Trophoblast cell (in vitro differentiated cells and primary cell): ENCODE measurements around the gene ACCS.

ENCODE experiments used
- DNase-seq, 2 donors: peaks; one replicate each; pipeline ENCODE4 v3.0.0-alpha.2; 2016
- H2AFZ ChIP-seq: 2 replicates; pipeline ENCODE4 v1.6.1; 2013; ENCODE audit warnings: low read length, moderate library complexity, mild to moderate bottlenecking; ENCODE audit not compliant: insufficient read depth, poor library complexity
- H2AK5ac ChIP-seq: 2 replicates; pipeline ENCODE4 v1.6.1; 2013; ENCODE audit warnings: mild to moderate bottlenecking, low read length
- H2BK120ac ChIP-seq: 2 replicates; pipeline ENCODE4 v1.6.1; 2013; ENCODE audit warnings: low read length, mild to moderate bottlenecking, moderate library complexity; ENCODE audit not compliant: insufficient read depth, poor library complexity
- H2BK12ac ChIP-seq: 2 replicates; pipeline ENCODE4 v1.6.1; 2013; ENCODE audit warnings: mild to moderate bottlenecking, low read length, moderate library complexity
- H2BK5ac ChIP-seq: 2 replicates; pipeline ENCODE4 v1.6.1; 2013; ENCODE audit warnings: low read length, low read depth, moderate library complexity, mild to moderate bottlenecking; ENCODE audit not compliant: poor library complexity
- H3K14ac ChIP-seq: 2 replicates; pipeline ENCODE4 v1.6.1; 2013; ENCODE audit warnings: mild to moderate bottlenecking, low read length
- H3K18ac ChIP-seq: 2 replicates; pipeline ENCODE4 v1.6.1; 2013; ENCODE audit warnings: mild to moderate bottlenecking, low read length
- H3K23ac ChIP-seq: 2 replicates; pipeline ENCODE4 v1.6.1; 2013; ENCODE audit warnings: low read length
- H3K27ac ChIP-seq: 2 replicates; pipeline ENCODE4 v1.5.1; 2013; ENCODE audit warnings: low read depth, mild to moderate bottlenecking, inconsistent platforms, low read length, moderate library complexity
- H3K27me3 ChIP-seq: 2 replicates; pipeline ENCODE4 v1.6.1; 2013; ENCODE audit warnings: inconsistent platforms, mild to moderate bottlenecking, low read length, moderate library complexity; ENCODE audit not compliant: insufficient read depth
- H3K36me3 ChIP-seq, 2 experiments: 1 replicate in 1 of 2; 2 replicates in 1 of 2; pipeline ENCODE4 v1.6.1; 2013; ENCODE audit warnings: low read length in 2 of 2, mild to moderate bottlenecking in 2 of 2, moderate library complexity in 1 of 2; ENCODE audit not compliant: insufficient read depth in 2 of 2, control insufficient read depth in 1 of 2
- H3K4ac ChIP-seq: 2 replicates; pipeline ENCODE4 v1.6.1; 2013; ENCODE audit warnings: low read depth, mild to moderate bottlenecking, low read length, moderate library complexity
- H3K4me1 ChIP-seq, 2 experiments: 1 replicate in 1 of 2; 2 replicates in 1 of 2; pipeline ENCODE4 v1.6.1; 2013; ENCODE audit warnings: low read length in 2 of 2, mild to moderate bottlenecking in 2 of 2, moderate library complexity in 1 of 2; ENCODE audit not compliant: insufficient read depth in 2 of 2, control insufficient read depth in 1 of 2
- H3K4me2 ChIP-seq: 2 replicates; pipeline ENCODE4 v1.6.1; 2013; ENCODE audit warnings: inconsistent platforms, mild to moderate bottlenecking, low read length, moderate library complexity
- H3K4me3 ChIP-seq: 2 replicates; pipeline ENCODE4 v1.5.1; 2013; ENCODE audit warnings: mild to moderate bottlenecking, low read depth, low read length, inconsistent platforms
- H3K79me1 ChIP-seq: one replicate; pipeline ENCODE4 v1.6.1; 2013; ENCODE audit warnings: low read length
- H3K79me2 ChIP-seq: 2 replicates; pipeline ENCODE4 v1.6.1; 2013; ENCODE audit warnings: low read length, mild to moderate bottlenecking; ENCODE audit not compliant: control insufficient read depth, insufficient read depth, poor library complexity
- H3K9ac ChIP-seq: 2 replicates; pipeline ENCODE4 v1.6.1; 2013; ENCODE audit warnings: mild to moderate bottlenecking, low read length
- H3K9me3 ChIP-seq: 2 replicates; pipeline ENCODE4 v1.6.1; 2013; ENCODE audit warnings: low read depth, mild to moderate bottlenecking, control low read depth, inconsistent platforms, low read length; ENCODE audit not compliant: insufficient read depth
- H4K12ac ChIP-seq: 2 replicates; pipeline ENCODE4 v1.6.1; 2013; ENCODE audit warnings: low read depth, mild to moderate bottlenecking, low read length, moderate library complexity
- H4K8ac ChIP-seq: 2 replicates; pipeline ENCODE4 v1.6.1; 2013; ENCODE audit warnings: low read depth, mild to moderate bottlenecking, low read length, moderate library complexity
- H4K91ac ChIP-seq: one replicate; pipeline ENCODE4 v1.6.1; 2013; ENCODE audit warnings: low read depth, mild to moderate bottlenecking, low read length, moderate library complexity
- WGBS: extraction: QIAGEN DNeasy Blood & Tissue Kit; methylation state at CpG from one replicate; pipeline ENCODE4 v1.1.7; 2013; ENCODE audit warnings: missing lambda C conversion rate; ENCODE audit not compliant: insufficient read length, insufficient coverage; ENCODE audit errors: extremely low coverage; 5-methylcytosine and 5-hydroxymethylcytosine counted together

ACCS gene

DNA sequence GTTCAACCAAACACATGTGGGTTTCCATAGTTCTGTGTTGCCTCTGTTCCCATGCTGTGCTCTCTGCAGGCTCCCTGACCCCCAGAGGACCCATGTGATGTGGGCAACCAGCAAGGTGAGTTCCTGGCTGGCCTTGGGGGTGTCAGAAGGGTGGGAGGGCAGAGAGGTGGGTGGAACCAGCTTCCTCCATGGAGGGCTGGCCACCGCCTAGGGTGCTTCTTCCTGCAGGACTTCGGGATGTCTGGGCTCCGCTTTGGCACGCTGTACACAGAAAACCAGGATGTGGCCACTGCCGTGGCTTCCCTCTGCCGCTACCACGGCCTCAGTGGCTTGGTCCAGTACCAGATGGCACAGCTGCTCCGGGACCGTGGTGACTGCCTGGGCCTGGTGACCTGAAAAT, 14.9 kb downstream of the ACCS start:
- H4K91ac ChIP-seq, result no peak overlapping the region
- H2BK12ac ChIP-seq, result no peak overlapping the region
- H3K79me2 ChIP-seq, result no peaks in the 10 kb centered on the region
- H4K12ac ChIP-seq, result no peak overlapping the region
- no peak overlapping the region for H2AFZ ChIP-seq
- H3K4ac ChIP-seq, result no peak overlapping the region
- H3K14ac ChIP-seq, result no peak overlapping the region
- H4K8ac ChIP-seq, result no peak overlapping the region
- no peak overlapping the region for H3K9ac ChIP-seq
- H3K36me3 ChIP-seq, result no peaks in the 10 kb centered on the region
- H3K18ac ChIP-seq, result no peak overlapping the region
- DNase-seq, result no peak
- no peaks in the 10 kb centered on the region for H3K4me1 ChIP-seq
- no peak overlapping the region for H2BK120ac ChIP-seq
- H3K79me1 ChIP-seq, result no peaks in the 10 kb centered on the region
- no peak overlapping the region for H2AK5ac ChIP-seq
- H3K23ac ChIP-seq, result no peak overlapping the region
- WGBS, result no CpG with 5 or more reads among the region's 9 CpGs
- H3K4me2 ChIP-seq, result no peak overlapping the region
- no peaks in the 10 kb centered on the region for H3K9me3 ChIP-seq
- H3K27ac ChIP-seq, result no peak overlapping the region
- H2BK5ac ChIP-seq, result no peak overlapping the region
- no peak overlapping the region for H3K4me3 ChIP-seq
- H3K27me3 ChIP-seq, result no peaks in the 10 kb centered on the region

DNA sequence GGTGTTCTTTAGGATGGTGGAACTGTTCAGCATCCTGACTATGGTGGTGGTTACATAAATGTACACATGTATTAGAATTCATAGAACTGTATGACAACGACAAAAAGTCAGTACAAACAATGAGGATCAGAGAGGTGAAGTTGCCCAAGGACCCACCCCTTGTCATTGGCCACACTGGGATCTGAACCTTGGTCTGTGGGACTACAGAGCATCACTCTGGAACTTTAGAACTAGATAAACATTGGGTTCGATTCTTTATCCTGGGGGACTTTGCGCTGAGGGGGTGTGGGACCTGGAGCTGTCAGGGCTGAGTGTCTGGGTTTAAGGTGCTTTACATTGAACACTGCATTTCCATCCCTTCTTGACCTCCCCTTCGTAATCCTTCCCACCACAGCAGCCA, 16.6 kb downstream of the ACCS start:
- no peak overlapping the region for H2BK120ac ChIP-seq
- WGBS, result no CpG with 5 or more reads among the region's 4 CpGs
- DNase-seq, result no peak
- H3K4ac ChIP-seq, result no peak overlapping the region
- H3K18ac ChIP-seq, result no peak overlapping the region
- no peak overlapping the region for H3K27ac ChIP-seq
- H2BK5ac ChIP-seq, result no peak overlapping the region
- no peaks in the 10 kb centered on the region for H3K9me3 ChIP-seq
- H3K36me3 ChIP-seq, result no peaks in the 10 kb centered on the region
- H3K9ac ChIP-seq, result no peak overlapping the region
- no peaks in the 10 kb centered on the region for H3K4me1 ChIP-seq
- no peak overlapping the region for H3K14ac ChIP-seq
- no peaks in the 10 kb centered on the region for H3K79me2 ChIP-seq
- no peaks in the 10 kb centered on the region for H3K27me3 ChIP-seq
- H3K4me2 ChIP-seq, result no peak overlapping the region
- no peak overlapping the region for H2BK12ac ChIP-seq
- no peak overlapping the region for H4K8ac ChIP-seq
- no peak overlapping the region for H4K12ac ChIP-seq
- H2AFZ ChIP-seq, result no peak overlapping the region
- H2AK5ac ChIP-seq, result no peak overlapping the region
- H3K4me3 ChIP-seq, result no peak overlapping the region
- no peak overlapping the region for H4K91ac ChIP-seq
- H3K23ac ChIP-seq, result no peak overlapping the region
- no peaks in the 10 kb centered on the region for H3K79me1 ChIP-seq

DNA sequence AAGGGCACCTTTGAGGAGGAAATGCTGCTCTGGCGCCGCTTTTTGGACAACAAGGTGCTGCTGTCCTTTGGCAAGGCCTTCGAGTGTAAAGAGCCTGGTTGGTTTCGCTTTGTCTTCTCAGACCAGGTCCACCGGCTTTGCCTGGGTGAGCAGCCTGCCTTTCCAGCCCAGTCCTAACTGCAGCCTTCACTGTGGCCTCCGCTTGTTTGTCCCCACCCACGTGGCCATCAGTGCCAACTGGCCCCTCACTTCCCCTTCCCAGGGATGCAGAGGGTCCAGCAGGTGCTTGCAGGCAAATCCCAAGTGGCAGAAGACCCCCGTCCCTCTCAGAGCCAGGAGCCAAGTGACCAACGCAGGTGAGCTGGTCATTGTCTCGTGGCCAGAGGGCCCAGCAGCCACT, 17.4 kb downstream of the ACCS start:
- Histone ChIP-seq H3K4ac (no peak overlapping the region), H4K8ac (no peak overlapping the region), H2BK5ac (no peak overlapping the region), H2BK12ac (no peak overlapping the region), H2AK5ac (no peak overlapping the region), H2BK120ac (no peak overlapping the region), H4K12ac (no peak overlapping the region), H3K14ac (no peak overlapping the region), H3K4me1 (no peaks in the 10 kb centered on the region), H3K79me2 (no peaks in the 10 kb centered on the region), H3K27me3 (no peaks in the 10 kb centered on the region), H2AFZ (no peak overlapping the region), H3K23ac (no peak overlapping the region), H3K9me3 (no peaks in the 10 kb centered on the region), H3K9ac (no peak overlapping the region), H3K4me3 (no peak overlapping the region), H4K91ac (no peak overlapping the region), H3K18ac (no peak overlapping the region), H3K4me2 (no peak overlapping the region), H3K79me1 (no peaks in the 10 kb centered on the region), H3K36me3 (no peaks in the 10 kb centered on the region), H3K27ac (no peak overlapping the region)
- no peak for DNase-seq
- no CpG with 5 or more reads among the region's 10 CpGs for WGBS

DNA sequence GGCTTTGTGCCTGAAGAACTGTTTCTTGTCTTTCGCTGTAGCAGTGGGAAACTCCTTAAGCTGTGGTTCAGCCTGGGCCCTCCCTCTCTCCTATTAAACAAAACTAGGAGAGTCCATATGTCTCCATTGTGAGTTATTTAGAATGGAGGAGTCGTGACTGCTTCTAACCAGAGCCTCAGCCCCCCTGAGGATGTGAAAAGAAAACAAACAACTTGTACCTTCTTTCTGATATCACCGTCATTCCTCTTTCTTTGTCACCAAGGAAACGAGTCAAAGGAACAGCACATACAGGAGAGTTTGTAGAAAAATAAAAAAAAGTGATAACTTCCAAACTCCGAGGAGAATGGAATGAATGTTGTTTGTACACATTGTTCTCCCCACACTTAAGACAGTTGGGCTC, 17.8 kb downstream of the ACCS start:
- Histone ChIP-seq H2AK5ac (no peak overlapping the region), H2AFZ (no peak overlapping the region), H3K4me2 (no peak overlapping the region), H4K12ac (no peak overlapping the region), H3K4me3 (no peak overlapping the region), H3K4ac (no peak overlapping the region), H3K9ac (no peak overlapping the region), H3K9me3 (no peaks in the 10 kb centered on the region), H3K36me3 (no peaks in the 10 kb centered on the region), H3K79me1 (no peaks in the 10 kb centered on the region), H2BK5ac (no peak overlapping the region), H3K27ac (no peak overlapping the region), H4K91ac (no peak overlapping the region), H3K18ac (no peak overlapping the region), H2BK12ac (no peak overlapping the region), H2BK120ac (no peak overlapping the region), H3K27me3 (no peaks in the 10 kb centered on the region), H3K4me1 (no peaks in the 10 kb centered on the region), H4K8ac (no peak overlapping the region), H3K79me2 (no peaks in the 10 kb centered on the region), H3K14ac (no peak overlapping the region), H3K23ac (no peak overlapping the region)
- no CpG with 5 or more reads among the region's 5 CpGs for WGBS
- peak in 1 of 2 donors; percentile 20 for DNase-seq
